HepG2 (cell line): ENCODE measurements around the gene PWWP2A. TPM values are rescaled to one million over a fixed set of nuclear protein-coding genes. Genes with fewer than 3 reads are reported as not detected.

Experiments
- ATAC-seq: fragments of 200-7000 bp; cut with Tn5 transposase; 3 replicates; pipeline ENCODE4 v1.9.1; 2020; ENCODE audit warnings: mild to moderate bottlenecking, moderate library complexity
- BruUV-seq: library from RNA; stranded (reverse); fragments of 400-500 nt; replicated peaks from 2 replicates; lab custom pipeline; 2021; lab: Mats Ljungman, UMichigan
- CTCF ChIA-PET: fragments of 300-600 bp; formaldehyde crosslinking; extraction: SDS; loops from one replicate; lab custom pipeline; 2021; ENCODE audit warnings: low total read pairs, inconsistent platforms, low intra/inter-chr PET ratio; lab: Yijun Ruan, JAX
- POLR2A ChIA-PET: fragments of 350-600 bp; sonication (Branson Sonifier 250); formaldehyde crosslinking; loops from one replicate; lab custom pipeline; 2020; ENCODE audit warnings: antibody characterized with exemption, inconsistent platforms; lab: Yijun Ruan, JAX
- DNase-seq: peaks from one replicate; pipeline ENCODE4 v3.0.0-alpha.2; 2015; ENCODE audit warnings: low spot score
- FAIRE-seq: peaks from 3 replicates; lab custom pipeline; 2011; peaks lifted over from hg19 to GRCh38; lab: Jason Lieb, UNC
- H2AFZ ChIP-seq: one replicate; pipeline ENCODE4 v1.6.1; 2011; ENCODE audit warnings: low read length, inconsistent platforms
- H3K27ac ChIP-seq: fragments of 300-600 bp; 3 replicates; pipeline ENCODE4 v1.8.0; 2011; ENCODE audit warnings: mixed run types, mild to moderate bottlenecking, mixed read lengths, low read length, inconsistent platforms; ENCODE audit not compliant: insufficient read depth; ENCODE audit errors: extremely low read length
- H3K27me3 ChIP-seq, 2 experiments: fragments of 200-600 bp in 1 of 2; 2 replicates in 1 of 2; 3 replicates in 1 of 2; pipeline versions ENCODE4 v1.6.0 to v1.8.0; 2011; ENCODE audit warnings: low read length in 2 of 2, mild to moderate bottlenecking in 2 of 2, moderate library complexity in 2 of 2, inconsistent platforms in 1 of 2; ENCODE audit not compliant: insufficient read depth in 2 of 2, control insufficient read depth in 1 of 2
- H3K36me3 ChIP-seq, 2 experiments: fragments of 200-600 bp in 1 of 2; replicated peaks in 1 of 2; 2 replicates in 1 of 2; 3 replicates in 1 of 2; pipeline versions ENCODE4 v1.5.1 to v1.8.0; 2011; ENCODE audit warnings: low read length in 2 of 2, inconsistent platforms in 1 of 2; ENCODE audit not compliant: insufficient read depth in 2 of 2, control insufficient read depth in 1 of 2
- H3K4me1 ChIP-seq: 2 replicates; pipeline ENCODE4 v1.5.1; 2012; ENCODE audit warnings: low read length, inconsistent platforms; ENCODE audit not compliant: insufficient read depth
- H3K4me2 ChIP-seq: 2 replicates; pipeline ENCODE4 v1.6.0; 2011; ENCODE audit warnings: low read depth, low read length, inconsistent platforms
- H3K4me3 ChIP-seq, 3 experiments: fragments of 200-600 bp in 1 of 3; sonication (generic), shearing (Covaris generic) in 1 of 3; replicated peaks in 1 of 3; 2 replicates each; pipeline ENCODE4 v1.5.1; 2011 to 2016; ENCODE audit warnings: low read length in 3 of 3, inconsistent platforms in 2 of 3, low read depth in 2 of 3, mild to moderate bottlenecking in 2 of 3, control low read depth in 1 of 3, mixed read lengths in 1 of 3; ENCODE audit not compliant: insufficient read depth in 1 of 3
- H3K79me2 ChIP-seq: one replicate; pipeline ENCODE4 v1.6.1; 2011; ENCODE audit warnings: low read length, inconsistent platforms; ENCODE audit not compliant: insufficient read depth
- H3K9ac ChIP-seq: 2 replicates; pipeline ENCODE4 v1.6.0; 2011; ENCODE audit warnings: mild to moderate bottlenecking, low read depth, low read length, inconsistent platforms; ENCODE audit not compliant: insufficient read depth
- H3K9me3 ChIP-seq: 2 replicates; pipeline ENCODE4 v1.5.1; 2012; ENCODE audit warnings: mild to moderate bottlenecking, low read length
- H4K20me1 ChIP-seq: 2 replicates; pipeline ENCODE4 v1.6.0; 2011; ENCODE audit warnings: inconsistent platforms, mild to moderate bottlenecking, low read length, moderate library complexity; ENCODE audit not compliant: insufficient read depth
- HNF4A ChIP-seq: sonication (generic); formaldehyde crosslinking; IDR thresholded peaks from 2 replicates; pipeline ENCODE4 v1.4.0; 2020; ENCODE audit warnings: missing genetic modification reagents
- KAT8 ChIP-seq: IDR thresholded peaks from 2 replicates; pipeline ENCODE4 v1.6.1; 2016; ENCODE audit warnings: missing genetic modification reagents, missing compliant biosample characterization
- MEIS1 ChIP-seq: sonication (generic); formaldehyde crosslinking; IDR thresholded peaks from 2 replicates; pipeline ENCODE4 v1.9.0; 2021; ENCODE audit warnings: mild to moderate bottlenecking, missing genetic modification reagents, moderate library complexity, borderline replicate concordance
- NR2C2 ChIP-seq: sonication (generic); formaldehyde crosslinking; IDR thresholded peaks from 2 replicates; pipeline ENCODE4 v1.4.0; 2020; ENCODE audit warnings: missing genetic modification reagents, mild to moderate bottlenecking, moderate library complexity, borderline replicate concordance
- NR2F6 ChIP-seq, 2 experiments: IDR thresholded peaks; 2 replicates each; pipeline ENCODE4 v1.6.1; 2016; ENCODE audit warnings: antibody characterized with exemption in 1 of 2, mild to moderate bottlenecking in 1 of 2
- REXO4 ChIP-seq: sonication (generic); formaldehyde crosslinking; IDR thresholded peaks from 2 replicates; pipeline ENCODE4 v1.8.0; 2022; ENCODE audit warnings: missing genetic modification reagents, mild to moderate bottlenecking, borderline replicate concordance
- SNRNP70 ChIP-seq: fragments of 200-400 bp; formaldehyde crosslinking; IDR thresholded peaks from 2 replicates; pipeline ENCODE4 v1.6.1; 2017; ENCODE audit warnings: mild to moderate bottlenecking, low read depth, low read length, moderate library complexity
- ZNF3 ChIP-seq: IDR thresholded peaks from 2 replicates; pipeline ENCODE4 v1.7.0; 2017; ENCODE audit warnings: inconsistent platforms
- ZNF589 ChIP-seq: sonication (generic); formaldehyde crosslinking; conservative IDR thresholded peaks from 2 replicates; pipeline ENCODE4 v1.8.0; 2022; ENCODE audit warnings: mild to moderate bottlenecking, moderate library complexity, missing genetic modification reagents
- ZNF644 ChIP-seq: IDR thresholded peaks from 2 replicates; pipeline ENCODE4 v1.6.1; 2016; ENCODE audit warnings: low read depth
- ZNF780A ChIP-seq: sonication (generic); formaldehyde crosslinking; IDR thresholded peaks from 2 replicates; pipeline ENCODE4 v1.8.0; 2022; ENCODE audit warnings: mild to moderate bottlenecking, missing genetic modification reagents, moderate library complexity
- WGBS: methylation state at CpG from one replicate; pipeline ENCODE4 v1.1.6; 2017; ENCODE audit warnings: low lambda C conversion rate; 5-methylcytosine and 5-hydroxymethylcytosine counted together
- in situ Hi-C: cut with HindIII; loops from 2 replicates; pipeline ENCODE4 v1.10.0; 2017; ENCODE audit warnings: low pct_unique_long_range_greater_than_20kb; ENCODE audit not compliant: extremely low pct_ligation_motif_present
- intact Hi-C: fragments of 100-400 bp; cut with micrococcal nuclease; formaldehyde crosslinking; loops from one replicate; pipeline ENCODE4 v1.10.0; 2022; ENCODE audit not compliant: unreplicated experiment
- polyA plus RNA-seq, 8 experiments: library from polyadenylated mRNA; depleted of rRNA in 3 of 8; stranded (reverse) in 7 of 8; unstranded in 1 of 8; fragments of >200 nt; fragmentation: Illumina TruSeq in 4 of 8; extraction: Trizol in 4 of 8; gene quantifications; 2 replicates each; pipeline versions ENCODE4 v1.2.1 to v1.2.3, GENCODE V29; 2011 to 2016; ENCODE audit warnings: low read depth in 4 of 8, missing spikeins in 1 of 8, mixed read lengths in 1 of 8; ENCODE audit not compliant: insufficient read depth in 1 of 8
- total RNA-seq, 5 experiments: library from RNA; depleted of rRNA; stranded (reverse); fragments of >200 nt; fragmentation: Illumina TruSeq; extraction: Trizol; gene quantifications; 2 replicates each; pipeline ENCODE4 v1.2.3, GENCODE V29; 2016; ENCODE audit warnings: low read depth in 1 of 5
- TF ChIP-seq, protein P1 (sequence below): sonication (generic); formaldehyde crosslinking; conservative IDR thresholded peaks from 2 replicates; pipeline ENCODE4 v1.4.0; 2020; ENCODE audit warnings: missing genetic modification reagents
- TF ChIP-seq, protein P2 (sequence below): sonication (generic); formaldehyde crosslinking; IDR thresholded peaks from 2 replicates; pipeline ENCODE4 v1.4.0; 2020; ENCODE audit warnings: missing genetic modification reagents

The PWWP2A gene
- total and polyA plus RNA-seq, 2 of the 13 experiments (the other 11 are each of a cell fraction or from before 2014, with no cell fraction given), result 7.3 to 16.9 TPM

DNA sequence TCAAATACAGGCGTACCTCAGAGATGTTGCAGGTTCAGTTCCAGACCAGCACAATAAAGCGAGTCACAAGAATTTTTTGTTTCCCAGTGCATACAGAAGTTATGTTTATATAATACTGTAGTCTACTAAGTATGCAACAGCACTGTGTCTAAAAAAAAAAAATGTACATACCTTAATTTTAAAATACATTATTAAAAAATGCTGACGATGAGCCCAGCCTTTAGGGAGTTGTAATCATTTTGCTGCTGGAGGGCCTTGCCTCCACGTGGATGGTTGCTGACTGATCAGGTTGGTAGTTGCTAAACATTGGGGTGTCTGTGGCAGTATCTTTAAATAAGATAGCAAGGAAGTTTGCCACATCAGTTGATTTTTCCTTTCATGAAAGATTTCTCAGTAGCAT lies 62.0 kb downstream of the PWWP2A start:
- WGBS, result 96% methylated on average over 4 of the region's 4 CpGs
- ATAC-seq, result no peak
- Histone ChIP-seq H3K4me3 (no peak overlapping the region), H4K20me1 (no peaks in the 10 kb centered on the region), H3K4me1 (no peaks in the 10 kb centered on the region), H3K9me3 (no peaks in the 10 kb centered on the region), H2AFZ (no peak overlapping the region), H3K36me3 (peaks cover 16 to 66% of the 10 kb centered on the region in 2 experiments; a peak in 4 of 5 replicates), H3K27me3 (no peaks in the 10 kb centered on the region), H3K79me2 (no peaks in the 10 kb centered on the region), H3K9ac (no peak overlapping the region), H3K27ac (no peak overlapping the region), H3K4me2 (no peak overlapping the region)
- ChIA-PET CTCF (no interaction called here), POLR2A (no interaction called here)
- intact Hi-C loops, result no loop called here
- no TSS peak for BruUV-seq
- TF ChIP-seq ZNF589 (CRISPR knock-in tag) (no peak), ZNF780A (CRISPR knock-in tag) (no peak), ZNF3 (CRISPR knock-in tag) (no peak), REXO4 (CRISPR knock-in tag) (no peak), ZNF644 (no peak), NR2F6 (IDR thresholded peaks at IDR 0.05) (no peak), NR2F6 (CRISPR knock-in tag; IDR thresholded peaks at IDR 0.05) (no peak), KAT8 (no peak), MEIS1 (CRISPR knock-in tag) (no peak), HNF4A (CRISPR knock-in tag) (no peak), SNRNP70 (no peak), NR2C2 (CRISPR knock-in tag) (no peak)
- TF ChIP-seq, protein P1, sequence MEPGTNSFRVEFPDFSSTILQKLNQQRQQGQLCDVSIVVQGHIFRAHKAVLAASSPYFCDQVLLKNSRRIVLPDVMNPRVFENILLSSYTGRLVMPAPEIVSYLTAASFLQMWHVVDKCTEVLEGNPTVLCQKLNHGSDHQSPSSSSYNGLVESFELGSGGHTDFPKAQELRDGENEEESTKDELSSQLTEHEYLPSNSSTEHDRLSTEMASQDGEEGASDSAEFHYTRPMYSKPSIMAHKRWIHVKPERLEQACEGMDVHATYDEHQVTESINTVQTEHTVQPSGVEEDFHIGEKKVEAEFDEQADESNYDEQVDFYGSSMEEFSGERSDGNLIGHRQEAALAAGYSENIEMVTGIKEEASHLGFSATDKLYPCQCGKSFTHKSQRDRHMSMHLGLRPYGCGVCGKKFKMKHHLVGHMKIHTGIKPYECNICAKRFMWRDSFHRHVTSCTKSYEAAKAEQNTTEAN (CRISPR knock-in tag), result no peak
- TF ChIP-seq, protein P2, sequence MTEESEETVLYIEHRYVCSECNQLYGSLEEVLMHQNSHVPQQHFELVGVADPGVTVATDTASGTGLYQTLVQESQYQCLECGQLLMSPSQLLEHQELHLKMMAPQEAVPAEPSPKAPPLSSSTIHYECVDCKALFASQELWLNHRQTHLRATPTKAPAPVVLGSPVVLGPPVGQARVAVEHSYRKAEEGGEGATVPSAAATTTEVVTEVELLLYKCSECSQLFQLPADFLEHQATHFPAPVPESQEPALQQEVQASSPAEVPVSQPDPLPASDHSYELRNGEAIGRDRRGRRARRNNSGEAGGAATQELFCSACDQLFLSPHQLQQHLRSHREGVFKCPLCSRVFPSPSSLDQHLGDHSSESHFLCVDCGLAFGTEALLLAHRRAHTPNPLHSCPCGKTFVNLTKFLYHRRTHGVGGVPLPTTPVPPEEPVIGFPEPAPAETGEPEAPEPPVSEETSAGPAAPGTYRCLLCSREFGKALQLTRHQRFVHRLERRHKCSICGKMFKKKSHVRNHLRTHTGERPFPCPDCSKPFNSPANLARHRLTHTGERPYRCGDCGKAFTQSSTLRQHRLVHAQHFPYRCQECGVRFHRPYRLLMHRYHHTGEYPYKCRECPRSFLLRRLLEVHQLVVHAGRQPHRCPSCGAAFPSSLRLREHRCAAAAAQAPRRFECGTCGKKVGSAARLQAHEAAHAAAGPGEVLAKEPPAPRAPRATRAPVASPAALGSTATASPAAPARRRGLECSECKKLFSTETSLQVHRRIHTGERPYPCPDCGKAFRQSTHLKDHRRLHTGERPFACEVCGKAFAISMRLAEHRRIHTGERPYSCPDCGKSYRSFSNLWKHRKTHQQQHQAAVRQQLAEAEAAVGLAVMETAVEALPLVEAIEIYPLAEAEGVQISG, result no peak
- DNase-seq, result no peak
- no peak for FAIRE-seq
- in situ Hi-C loops, result no loop called here
